Fibroblast of skin of scalp (primary cell): Measurements from ENCODE around the gene PLXNB2.
"Not testable (repeated sequence)": the region's sequence is repeated elsewhere in the genome, so short reads cannot be mapped to it uniquely, and the experiment has no call there.

Experiments
- DNase-seq: peaks from one replicate; pipeline ENCODE4 v3.0.0-alpha.2; 2013

The PLXNB2 gene

GRCh38 chr22:50280708-50281383 is 26.6 kb downstream of the PLXNB2 start:
- no peak for DNase-seq

- DNase-seq, result no peak
Measured at GRCh38 chr22:50280022-50280707, 27.3 kb downstream of the PLXNB2 start.

GRCh38 chr22:50278956-50279619 is 28.4 kb downstream of the PLXNB2 start:
- DNase-seq, result no peak

- no peak for DNase-seq
Measured at GRCh38 chr22:50278461-50278860, 29.0 kb downstream of the PLXNB2 start.

GRCh38 chr22:50277761-50278160 is 29.7 kb downstream of the PLXNB2 start:
- DNase-seq, result no peak

- peak; percentile 63 for DNase-seq
Measured at GRCh38 chr22:50276143-50276542, 31.3 kb downstream of the PLXNB2 start.

GRCh38 chr22:50275181-50276055 is 32.0 kb downstream of the PLXNB2 start:
- DNase-seq, result no peak

GRCh38 chr22:50274771-50275170 is 32.7 kb downstream of the PLXNB2 start:
- no peak for DNase-seq

- DNase-seq, result peak; percentile 65
Measured at GRCh38 chr22:50274311-50274710, 33.1 kb downstream of the PLXNB2 start.

- DNase-seq, result not testable (repeated sequence)
Measured at GRCh38 chr22:50273781-50274180, 33.7 kb downstream of the PLXNB2 start.

GRCh38 chr22:50273352-50273751 is 34.1 kb downstream of the PLXNB2 start:
- DNase-seq, result not testable (repeated sequence)

- DNase-seq, result no peak
Measured at GRCh38 chr22:50272044-50272802, 35.2 kb downstream of the PLXNB2 start.

GRCh38 chr22:50271519-50271970 is 35.9 kb downstream of the PLXNB2 start:
- peak; percentile 65 for DNase-seq

GRCh38 chr22:50270666-50271394 is 36.6 kb downstream of the PLXNB2 start:
- peak; percentile 57 for DNase-seq

GRCh38 chr22:50269970-50270665 is 37.3 kb downstream of the PLXNB2 start, which contains the start of gene MAPK11:
Gene MAPK11, minus strand, starts transcription at chr22:50270380. Its CDS starts 88 bp downstream, at chr22:50270292.
- DNase-seq, result peak; percentile 59

GRCh38 chr22:50269573-50269969 is 37.9 kb downstream of the PLXNB2 start:
- no peak for DNase-seq

- DNase-seq, result no peak
Measured at GRCh38 chr22:50268655-50269113, 38.8 kb downstream of the PLXNB2 start.

- peak; percentile 62 for DNase-seq
Measured at GRCh38 chr22:50267591-50268390, 39.7 kb downstream of the PLXNB2 start.

- no peak for DNase-seq
Measured at GRCh38 chr22:50266994-50267393, 40.5 kb downstream of the PLXNB2 start.
